ENCODE results near the gene CCDC57. TPM values are rescaled to one million over a fixed set of nuclear protein-coding genes. Genes with fewer than 3 reads are reported as not detected.
A peak's percentile ranks its signal among the peaks of the same experiment; 100 is the strongest.

The CCDC57 gene
- total RNA-seq, 1 donor from 2014 or later = 57.9 TPM

DNA sequence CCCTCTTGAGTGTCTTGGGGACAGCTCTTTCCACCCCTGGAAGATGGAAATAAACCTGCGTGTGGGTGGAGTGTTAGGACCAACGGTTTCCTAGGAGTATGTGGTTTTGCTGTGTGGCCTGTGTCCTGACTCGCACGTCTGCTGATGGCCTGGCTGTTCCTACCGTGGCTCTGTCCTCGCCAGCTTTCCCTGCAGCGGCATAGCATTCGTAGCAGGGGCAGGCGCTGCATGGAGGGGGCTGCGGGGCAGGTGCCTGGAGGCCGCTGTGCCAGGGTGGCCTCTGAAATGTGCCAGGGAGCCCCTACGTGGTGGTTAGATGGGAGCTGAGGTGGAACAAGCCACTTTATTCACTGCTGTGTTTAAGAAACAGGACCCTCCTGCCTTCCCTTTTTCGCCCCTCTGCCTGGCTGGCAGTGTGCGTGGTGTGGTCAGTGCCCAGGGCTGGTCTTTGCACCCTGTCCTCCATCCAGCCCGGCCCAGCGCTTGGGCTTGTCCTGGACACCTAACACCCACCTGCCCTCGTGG lies 26.8 kb upstream of the CCDC57 start:
- H3K9me3 Mint-ChIP-seq (ENCODE audit: unreplicated experiment) = no peaks in the 10 kb centered on the region
- H3K4me3 Mint-ChIP-seq (ENCODE audit: unreplicated experiment) = no peak overlapping the region
- H3K27ac Mint-ChIP-seq (ENCODE audit: unreplicated experiment) = peak overlapping the region; percentile 92
- DNase-seq (ENCODE audit: extremely low spot score, unreplicated experiment) = no peak
- peaks cover 10% of the 10 kb centered on the region for H3K36me3 Mint-ChIP-seq (ENCODE audit: unreplicated experiment)
- H3K27me3 Mint-ChIP-seq (ENCODE audit: unreplicated experiment) = no peaks in the 10 kb centered on the region
- H3K4me1 Mint-ChIP-seq (ENCODE audit: unreplicated experiment) = peaks cover 71% of the 10 kb centered on the region
- TF ChIP-seq, protein P1, sequence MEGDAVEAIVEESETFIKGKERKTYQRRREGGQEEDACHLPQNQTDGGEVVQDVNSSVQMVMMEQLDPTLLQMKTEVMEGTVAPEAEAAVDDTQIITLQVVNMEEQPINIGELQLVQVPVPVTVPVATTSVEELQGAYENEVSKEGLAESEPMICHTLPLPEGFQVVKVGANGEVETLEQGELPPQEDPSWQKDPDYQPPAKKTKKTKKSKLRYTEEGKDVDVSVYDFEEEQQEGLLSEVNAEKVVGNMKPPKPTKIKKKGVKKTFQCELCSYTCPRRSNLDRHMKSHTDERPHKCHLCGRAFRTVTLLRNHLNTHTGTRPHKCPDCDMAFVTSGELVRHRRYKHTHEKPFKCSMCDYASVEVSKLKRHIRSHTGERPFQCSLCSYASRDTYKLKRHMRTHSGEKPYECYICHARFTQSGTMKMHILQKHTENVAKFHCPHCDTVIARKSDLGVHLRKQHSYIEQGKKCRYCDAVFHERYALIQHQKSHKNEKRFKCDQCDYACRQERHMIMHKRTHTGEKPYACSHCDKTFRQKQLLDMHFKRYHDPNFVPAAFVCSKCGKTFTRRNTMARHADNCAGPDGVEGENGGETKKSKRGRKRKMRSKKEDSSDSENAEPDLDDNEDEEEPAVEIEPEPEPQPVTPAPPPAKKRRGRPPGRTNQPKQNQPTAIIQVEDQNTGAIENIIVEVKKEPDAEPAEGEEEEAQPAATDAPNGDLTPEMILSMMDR (IDR thresholded peaks at IDR 0.05) = no peak

DNA sequence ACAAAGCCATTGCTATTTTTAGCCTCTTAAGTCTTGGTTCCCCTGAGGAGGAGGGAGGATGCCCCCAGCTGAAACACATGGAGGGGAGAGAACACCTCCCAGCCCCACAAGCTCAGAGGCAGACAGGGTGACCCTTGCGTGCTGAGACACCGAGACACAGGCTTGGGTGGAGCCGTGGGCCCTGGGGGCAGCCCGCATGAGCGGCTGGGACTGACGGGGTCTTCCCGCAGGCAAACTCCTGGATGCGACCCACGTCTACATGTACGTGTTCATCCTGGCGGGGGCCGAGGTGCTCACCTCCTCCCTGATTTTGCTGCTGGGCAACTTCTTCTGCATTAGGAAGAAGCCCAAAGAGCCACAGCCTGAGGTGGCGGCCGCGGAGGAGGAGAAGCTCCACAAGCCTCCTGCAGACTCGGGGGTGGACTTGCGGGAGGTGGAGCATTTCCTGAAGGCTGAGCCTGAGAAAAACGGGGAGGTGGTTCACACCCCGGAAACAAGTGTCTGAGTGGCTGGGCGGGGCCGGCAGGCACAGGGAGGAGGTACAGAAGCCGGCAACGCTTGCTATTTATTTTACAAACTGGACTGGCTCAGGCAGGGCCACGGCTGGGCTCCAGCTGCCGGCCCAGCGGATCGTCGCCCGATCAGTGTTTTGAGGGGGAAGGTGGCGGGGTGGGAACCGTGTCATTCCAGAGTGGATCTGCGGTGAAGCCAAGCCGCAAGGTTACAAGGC lies 26.0 kb upstream of the CCDC57 start:
- Mint-ChIP-seq H3K4me3 (ENCODE audit: unreplicated experiment) (peak overlapping the region; percentile 46), H3K36me3 (ENCODE audit: unreplicated experiment) (peaks cover 3% of the 10 kb centered on the region), H3K27me3 (ENCODE audit: unreplicated experiment) (no peaks in the 10 kb centered on the region), H3K27ac (ENCODE audit: unreplicated experiment) (peak overlapping the region; percentile 92), H3K9me3 (ENCODE audit: unreplicated experiment) (no peaks in the 10 kb centered on the region), H3K4me1 (ENCODE audit: unreplicated experiment) (peaks cover 72% of the 10 kb centered on the region)
- no peak for DNase-seq (ENCODE audit: extremely low spot score, unreplicated experiment)
- TF ChIP-seq, protein P1 (IDR thresholded peaks at IDR 0.05) = no peak

DNA sequence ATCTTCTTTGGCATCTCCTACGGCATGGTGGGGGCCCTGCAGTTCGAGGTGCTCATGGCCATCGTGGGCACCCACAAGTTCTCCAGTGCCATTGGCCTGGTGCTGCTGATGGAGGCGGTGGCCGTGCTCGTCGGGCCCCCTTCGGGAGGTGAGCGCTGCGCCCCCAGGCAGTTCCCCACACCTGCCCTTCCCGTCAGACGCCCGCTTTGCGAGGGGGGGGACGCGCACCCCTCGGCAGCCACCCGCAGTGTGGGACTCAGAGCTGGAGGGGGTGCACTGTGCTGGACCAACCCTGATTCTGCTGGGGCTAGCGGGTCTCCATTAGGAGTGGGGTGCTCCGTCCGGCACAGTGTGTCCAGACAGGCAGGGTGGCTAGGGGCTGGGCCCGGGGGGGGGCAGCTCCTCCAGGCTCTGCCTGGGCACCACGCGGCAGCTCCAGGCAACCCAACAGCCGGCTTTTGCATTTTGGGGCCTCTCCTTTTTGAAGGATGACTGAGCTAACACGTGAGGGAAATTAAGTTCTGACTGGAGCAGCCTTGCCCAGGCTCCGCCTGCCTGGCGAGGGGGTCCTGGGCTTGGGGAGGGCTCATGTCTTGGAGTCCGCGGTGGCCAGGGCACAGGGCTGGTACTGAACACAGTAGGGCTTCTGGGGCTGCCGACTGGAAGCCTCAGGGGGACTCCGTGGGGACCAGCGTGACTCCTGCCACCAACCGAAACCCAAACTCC lies 25.3 kb upstream of the CCDC57 start:
- TF ChIP-seq, protein P1 (IDR thresholded peaks at IDR 0.05) = no peak
- no peaks in the 10 kb centered on the region for H3K36me3 Mint-ChIP-seq (ENCODE audit: unreplicated experiment)
- DNase-seq (ENCODE audit: extremely low spot score, unreplicated experiment) = no peak
- peaks cover 76% of the 10 kb centered on the region for H3K4me1 Mint-ChIP-seq (ENCODE audit: unreplicated experiment)
- H3K27ac Mint-ChIP-seq (ENCODE audit: unreplicated experiment) = peak overlapping the region; percentile 92
- no peaks in the 10 kb centered on the region for H3K9me3 Mint-ChIP-seq (ENCODE audit: unreplicated experiment)
- peak overlapping the region; percentile 46 for H3K4me3 Mint-ChIP-seq (ENCODE audit: unreplicated experiment)
- no peaks in the 10 kb centered on the region for H3K27me3 Mint-ChIP-seq (ENCODE audit: unreplicated experiment)

DNA sequence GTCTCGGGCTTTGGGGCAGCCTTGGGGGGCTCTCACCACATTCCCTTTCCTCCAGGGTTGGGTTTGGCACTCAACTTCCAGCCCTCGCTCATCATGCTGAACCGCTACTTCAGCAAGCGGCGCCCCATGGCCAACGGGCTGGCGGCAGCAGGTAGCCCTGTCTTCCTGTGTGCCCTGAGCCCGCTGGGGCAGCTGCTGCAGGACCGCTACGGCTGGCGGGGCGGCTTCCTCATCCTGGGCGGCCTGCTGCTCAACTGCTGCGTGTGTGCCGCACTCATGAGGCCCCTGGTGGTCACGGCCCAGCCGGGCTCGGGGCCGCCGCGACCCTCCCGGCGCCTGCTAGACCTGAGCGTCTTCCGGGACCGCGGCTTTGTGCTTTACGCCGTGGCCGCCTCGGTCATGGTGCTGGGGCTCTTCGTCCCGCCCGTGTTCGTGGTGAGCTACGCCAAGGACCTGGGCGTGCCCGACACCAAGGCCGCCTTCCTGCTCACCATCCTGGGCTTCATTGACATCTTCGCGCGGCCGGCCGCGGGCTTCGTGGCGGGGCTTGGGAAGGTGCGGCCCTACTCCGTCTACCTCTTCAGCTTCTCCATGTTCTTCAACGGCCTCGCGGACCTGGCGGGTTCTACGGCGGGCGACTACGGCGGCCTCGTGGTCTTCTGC lies 24.6 kb upstream of the CCDC57 start:
- TF ChIP-seq, protein P1 (IDR thresholded peaks at IDR 0.05) = no peak
- Mint-ChIP-seq H3K27me3 (ENCODE audit: unreplicated experiment) (no peaks in the 10 kb centered on the region), H3K4me1 (ENCODE audit: unreplicated experiment) (peaks cover 70% of the 10 kb centered on the region), H3K4me3 (ENCODE audit: unreplicated experiment) (no peak overlapping the region), H3K36me3 (ENCODE audit: unreplicated experiment) (no peaks in the 10 kb centered on the region), H3K9me3 (ENCODE audit: unreplicated experiment) (no peaks in the 10 kb centered on the region), H3K27ac (ENCODE audit: unreplicated experiment) (peak overlapping the region; percentile 50)
- DNase-seq (ENCODE audit: extremely low spot score, unreplicated experiment) = no peak
